Neural progenitor cell (in vitro differentiated cells): ENCODE measurements around the gene TP53BP2.

Experiments
- EZH2phosphoT487 ChIP-seq: fragments of 200-600 bp; sonication (generic); IDR thresholded peaks from 2 replicates; pipeline ENCODE4 v1.6.1; 2017; ENCODE audit warnings: antibody characterized with exemption
- TF ChIP-seq, protein P1 (sequence below): fragments of 200-600 bp; sonication (generic); IDR thresholded peaks from 2 replicates; pipeline ENCODE4 v1.5.1; 2017; ENCODE audit warnings: antibody characterized with exemption, mild to moderate bottlenecking

DNA sequence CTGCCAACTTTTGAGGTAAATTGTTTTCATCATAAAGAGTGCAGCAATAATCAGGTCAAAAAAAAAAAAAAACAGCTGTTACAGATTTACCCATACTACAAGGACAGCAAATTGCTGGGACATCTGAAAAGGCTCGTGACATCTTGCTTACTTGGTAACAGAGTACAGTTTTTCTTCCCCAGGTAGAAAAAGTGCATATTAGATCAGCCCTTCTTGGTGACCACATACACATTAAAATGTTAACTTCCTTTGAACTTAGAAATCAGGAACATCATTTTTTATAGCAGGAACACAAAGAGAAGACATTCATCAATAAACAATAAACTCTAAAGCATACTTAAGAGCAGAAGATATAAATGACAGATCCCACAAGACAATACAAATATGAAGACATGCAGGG lies 16.1 kb downstream of the TP53BP2 start:
- TF ChIP-seq, protein P1, sequence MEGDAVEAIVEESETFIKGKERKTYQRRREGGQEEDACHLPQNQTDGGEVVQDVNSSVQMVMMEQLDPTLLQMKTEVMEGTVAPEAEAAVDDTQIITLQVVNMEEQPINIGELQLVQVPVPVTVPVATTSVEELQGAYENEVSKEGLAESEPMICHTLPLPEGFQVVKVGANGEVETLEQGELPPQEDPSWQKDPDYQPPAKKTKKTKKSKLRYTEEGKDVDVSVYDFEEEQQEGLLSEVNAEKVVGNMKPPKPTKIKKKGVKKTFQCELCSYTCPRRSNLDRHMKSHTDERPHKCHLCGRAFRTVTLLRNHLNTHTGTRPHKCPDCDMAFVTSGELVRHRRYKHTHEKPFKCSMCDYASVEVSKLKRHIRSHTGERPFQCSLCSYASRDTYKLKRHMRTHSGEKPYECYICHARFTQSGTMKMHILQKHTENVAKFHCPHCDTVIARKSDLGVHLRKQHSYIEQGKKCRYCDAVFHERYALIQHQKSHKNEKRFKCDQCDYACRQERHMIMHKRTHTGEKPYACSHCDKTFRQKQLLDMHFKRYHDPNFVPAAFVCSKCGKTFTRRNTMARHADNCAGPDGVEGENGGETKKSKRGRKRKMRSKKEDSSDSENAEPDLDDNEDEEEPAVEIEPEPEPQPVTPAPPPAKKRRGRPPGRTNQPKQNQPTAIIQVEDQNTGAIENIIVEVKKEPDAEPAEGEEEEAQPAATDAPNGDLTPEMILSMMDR, result no peak
- TF ChIP-seq EZH2phosphoT487, result no peak
